ENCODE data around the gene OTOF. TPM values are rescaled to one million over a fixed set of nuclear protein-coding genes. Genes with fewer than 3 reads are reported as not detected.

The OTOF gene
- total RNA-seq, 1 donor from 2014 or later = 5.2 TPM

DNA sequence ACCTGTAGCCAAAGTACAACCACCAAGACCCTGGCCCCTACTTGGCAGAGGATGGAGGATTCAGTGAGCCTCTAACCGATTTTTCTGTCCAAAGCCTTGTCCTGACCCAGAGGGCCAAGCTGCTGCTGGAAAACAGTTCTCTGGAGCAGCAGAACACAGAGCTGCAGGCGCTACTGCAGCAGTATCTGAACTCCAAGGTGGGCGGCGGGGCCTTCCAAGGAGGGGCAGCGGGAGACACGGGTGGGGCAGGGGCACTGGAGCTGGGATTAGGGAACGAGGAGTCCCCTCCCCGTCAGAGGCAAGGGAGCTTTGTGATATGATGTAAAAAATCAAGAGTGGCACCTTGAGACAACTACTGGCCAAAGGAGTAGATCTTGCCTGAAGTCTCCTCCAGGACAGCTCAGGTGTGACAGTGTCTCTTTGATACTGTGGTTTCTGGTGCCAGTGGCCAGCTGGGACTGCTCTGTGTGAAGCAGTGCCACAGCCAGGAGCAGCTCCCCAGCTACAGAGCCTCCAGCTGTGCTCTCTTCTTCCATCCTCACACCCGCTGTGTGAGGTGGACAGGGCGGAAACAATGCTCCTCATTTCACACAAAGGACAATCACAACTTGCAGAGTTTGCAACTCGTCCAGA is 22.8 kb downstream of the OTOF start:
- H3K27me3 ChIP-seq (ENCODE audit: control insufficient read depth in 3 of 3, insufficient read depth in 3 of 3, low read length in 3 of 3) = no peaks in the 10 kb centered on the region

DNA sequence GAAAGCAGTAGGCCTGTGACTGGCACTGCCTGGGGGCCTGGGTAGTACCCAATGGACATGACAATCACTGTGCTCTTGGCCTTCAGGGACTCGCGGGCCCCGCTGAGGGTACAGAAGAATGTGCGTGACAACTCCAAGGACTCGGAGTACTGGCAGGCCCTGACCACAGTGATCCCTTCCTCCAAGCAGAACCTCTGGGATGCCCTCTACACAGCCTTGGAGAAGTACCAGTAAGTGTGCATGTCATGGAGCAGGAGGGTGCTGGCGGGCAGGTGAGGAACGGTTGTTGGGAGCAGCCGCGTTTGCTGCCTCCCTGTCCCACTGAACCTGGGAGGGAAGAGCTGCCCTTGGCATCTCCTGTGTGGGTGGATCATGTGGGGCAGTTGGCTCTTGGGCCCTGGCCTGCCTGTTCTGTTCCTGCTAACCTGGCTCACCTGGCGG is 23.3 kb downstream of the OTOF start:
- Histone ChIP-seq H3K4me3 (ENCODE audit: low read length in 3 of 3) (no peak overlapping the region), H3K27ac (ENCODE audit: low read depth, low read length) (no peak overlapping the region), H3K9me3 (ENCODE audit: control insufficient read depth in 3 of 3, low read length in 3 of 3) (no peaks in the 10 kb centered on the region), H3K36me3 (ENCODE audit: control insufficient read depth in 3 of 3, insufficient read depth in 3 of 3, low read length in 3 of 3) (no peaks in the 10 kb centered on the region), H3K4me1 (ENCODE audit: control insufficient read depth in 3 of 3, insufficient read depth in 3 of 3, low read length in 3 of 3) (peaks cover 0 to 8% (median 3%) of the 10 kb centered on the region in 3 donors), H3K9ac (ENCODE audit: low read depth in 1 of 3, low read length in 3 of 3) (no peak overlapping the region), H3K27me3 (ENCODE audit: control insufficient read depth in 3 of 3, insufficient read depth in 3 of 3, low read length in 3 of 3) (no peaks in the 10 kb centered on the region)

More for the DNA sequence above, 22.8 kb downstream of the OTOF start:
- no peak overlapping the region for H3K27ac ChIP-seq (ENCODE audit: low read depth, low read length)
- no peak overlapping the region for H3K9ac ChIP-seq (ENCODE audit: low read depth in 1 of 3, low read length in 3 of 3)
- H3K36me3 ChIP-seq (ENCODE audit: control insufficient read depth in 3 of 3, insufficient read depth in 3 of 3, low read length in 3 of 3) = no peaks in the 10 kb centered on the region
- H3K9me3 ChIP-seq (ENCODE audit: control insufficient read depth in 3 of 3, low read length in 3 of 3) = no peaks in the 10 kb centered on the region
- H3K4me1 ChIP-seq (ENCODE audit: control insufficient read depth in 3 of 3, insufficient read depth in 3 of 3, low read length in 3 of 3) = peaks cover 0 to 8% (median 3%) of the 10 kb centered on the region in 3 donors
- H3K4me3 ChIP-seq (ENCODE audit: low read length in 3 of 3) = no peak overlapping the region

DNA sequence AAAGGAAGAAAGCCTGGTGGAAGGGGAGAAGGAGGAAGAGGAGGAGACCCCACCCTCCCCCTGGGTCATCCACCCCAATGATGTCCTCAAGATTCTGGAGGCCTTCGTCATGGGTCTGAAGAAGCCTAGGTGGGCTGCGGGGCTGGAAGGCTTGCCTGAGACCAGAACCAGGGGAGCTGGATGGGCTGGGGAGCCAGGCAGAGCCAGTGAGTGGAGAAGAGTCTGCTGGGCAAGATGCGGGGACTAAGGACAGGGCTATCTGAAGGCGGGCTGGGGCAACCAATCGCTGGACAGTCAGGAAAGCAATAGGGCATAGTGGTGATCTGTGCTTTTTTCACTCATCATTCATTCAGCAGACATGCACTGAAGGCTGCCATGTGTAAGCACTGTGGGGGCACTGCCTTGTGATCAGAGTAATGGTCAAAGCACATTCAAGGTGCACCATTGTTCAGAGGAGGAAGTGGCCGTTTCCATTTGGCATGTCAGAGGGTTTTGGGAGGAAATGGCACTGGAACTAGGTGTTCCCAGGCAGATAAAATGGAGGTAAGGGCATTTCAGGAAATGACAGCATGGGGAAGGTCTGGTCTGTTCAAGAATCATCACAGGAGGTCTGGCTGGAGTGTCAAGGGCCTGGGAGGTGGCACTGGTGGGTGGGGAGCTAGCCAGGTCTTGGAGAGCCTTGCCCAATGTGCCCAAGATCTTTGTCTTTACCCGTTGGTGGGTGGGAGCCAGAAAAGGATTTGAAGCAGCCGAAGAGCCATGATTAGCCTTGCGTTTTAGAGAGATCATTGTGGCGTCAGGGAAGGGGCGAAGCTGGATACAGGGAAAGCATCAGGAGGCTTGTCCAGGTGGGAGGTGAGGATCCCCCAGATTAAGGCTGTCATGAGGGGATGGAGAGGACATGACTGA is 24.2 kb downstream of the OTOF start:
- no peaks in the 10 kb centered on the region for H3K36me3 ChIP-seq (ENCODE audit: control insufficient read depth in 3 of 3, insufficient read depth in 3 of 3, low read length in 3 of 3)
- no peak overlapping the region for H3K27ac ChIP-seq (ENCODE audit: low read depth, low read length)
- H3K9me3 ChIP-seq (ENCODE audit: control insufficient read depth in 3 of 3, low read length in 3 of 3) = no peaks in the 10 kb centered on the region
- H3K9ac ChIP-seq (ENCODE audit: low read depth in 1 of 3, low read length in 3 of 3) = no peak overlapping the region
- no peak overlapping the region for H3K4me3 ChIP-seq (ENCODE audit: low read length in 3 of 3)
- H3K4me1 ChIP-seq (ENCODE audit: control insufficient read depth in 3 of 3, insufficient read depth in 3 of 3, low read length in 3 of 3) = peaks cover 0 to 8% (median 3%) of the 10 kb centered on the region in 3 donors
- H3K27me3 ChIP-seq (ENCODE audit: control insufficient read depth in 3 of 3, insufficient read depth in 3 of 3, low read length in 3 of 3) = no peaks in the 10 kb centered on the region

DNA sequence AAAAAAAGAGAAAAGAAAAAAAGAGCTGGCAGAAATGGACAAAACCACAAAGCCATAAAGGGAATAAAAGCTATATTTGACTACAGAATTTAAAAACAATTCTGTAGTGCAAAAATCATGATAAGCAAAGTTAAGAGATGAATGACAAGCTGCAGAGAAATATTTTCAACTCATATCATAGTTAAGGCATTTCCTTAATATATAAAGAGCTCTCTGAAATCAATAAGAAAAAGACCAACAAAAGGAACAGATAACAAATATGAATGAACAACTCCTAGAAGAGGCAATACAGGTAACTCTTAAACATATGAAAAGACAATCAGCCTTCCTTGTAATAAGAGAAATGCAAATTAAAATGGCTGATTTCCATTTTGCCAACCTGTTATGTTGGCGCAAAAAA is 26.2 kb downstream of the OTOF start:
- H3K27ac ChIP-seq (ENCODE audit: low read depth, low read length) = no peak overlapping the region
- H3K36me3 ChIP-seq (ENCODE audit: control insufficient read depth in 3 of 3, insufficient read depth in 3 of 3, low read length in 3 of 3) = no peaks in the 10 kb centered on the region
- no peaks in the 10 kb centered on the region for H3K9me3 ChIP-seq (ENCODE audit: control insufficient read depth in 3 of 3, low read length in 3 of 3)
- no peak overlapping the region for H3K4me3 ChIP-seq (ENCODE audit: low read length in 3 of 3)
- H3K4me1 ChIP-seq (ENCODE audit: control insufficient read depth in 3 of 3, insufficient read depth in 3 of 3, low read length in 3 of 3) = peaks cover 0 to 4% (median 3%) of the 10 kb centered on the region in 3 donors
- no peak overlapping the region for H3K9ac ChIP-seq (ENCODE audit: low read depth in 1 of 3, low read length in 3 of 3)
- no peaks in the 10 kb centered on the region for H3K27me3 ChIP-seq (ENCODE audit: control insufficient read depth in 3 of 3, insufficient read depth in 3 of 3, low read length in 3 of 3)

DNA sequence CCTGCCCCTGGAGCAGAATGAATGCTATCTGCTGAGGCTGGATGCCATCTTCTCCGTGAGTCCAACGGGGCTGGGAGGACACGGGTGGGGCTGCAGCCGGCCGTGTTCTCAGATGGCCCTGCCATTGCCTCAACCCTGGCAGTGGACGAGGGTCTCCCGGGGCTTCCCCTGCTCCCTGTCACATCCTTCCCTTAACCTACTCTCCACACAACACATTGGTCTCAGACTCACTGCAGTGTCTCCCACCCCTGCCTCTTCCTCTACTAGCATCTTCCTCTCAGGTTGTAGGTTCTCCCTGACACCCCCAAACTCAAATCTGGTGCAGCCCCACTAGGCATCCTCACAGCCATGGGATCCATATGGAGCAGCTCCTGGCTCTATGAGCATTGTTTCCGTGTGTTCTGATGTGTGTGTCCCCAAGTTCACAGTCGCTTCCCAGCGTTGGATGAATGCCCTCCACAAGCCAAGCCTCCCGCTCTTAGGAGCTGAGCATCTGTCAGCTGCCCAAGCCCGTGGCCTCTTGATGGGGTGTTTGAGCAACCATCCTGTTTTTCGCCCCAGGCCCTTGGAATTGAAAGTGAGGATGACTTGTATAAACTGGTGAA is 27.8 kb downstream of the OTOF start:
- Histone ChIP-seq H3K36me3 (ENCODE audit: control insufficient read depth in 3 of 3, insufficient read depth in 3 of 3, low read length in 3 of 3) (no peaks in the 10 kb centered on the region), H3K9me3 (ENCODE audit: control insufficient read depth in 3 of 3, low read length in 3 of 3) (no peaks in the 10 kb centered on the region), H3K27ac (ENCODE audit: low read depth, low read length) (no peak overlapping the region), H3K4me1 (ENCODE audit: control insufficient read depth in 3 of 3, insufficient read depth in 3 of 3, low read length in 3 of 3) (peaks cover 0 to under 1% (median 0%) of the 10 kb centered on the region in 3 donors), H3K27me3 (ENCODE audit: control insufficient read depth in 3 of 3, insufficient read depth in 3 of 3, low read length in 3 of 3) (no peaks in the 10 kb centered on the region), H3K9ac (ENCODE audit: low read depth in 1 of 3, low read length in 3 of 3) (no peak overlapping the region), H3K4me3 (ENCODE audit: low read length in 3 of 3) (no peak overlapping the region)

DNA sequence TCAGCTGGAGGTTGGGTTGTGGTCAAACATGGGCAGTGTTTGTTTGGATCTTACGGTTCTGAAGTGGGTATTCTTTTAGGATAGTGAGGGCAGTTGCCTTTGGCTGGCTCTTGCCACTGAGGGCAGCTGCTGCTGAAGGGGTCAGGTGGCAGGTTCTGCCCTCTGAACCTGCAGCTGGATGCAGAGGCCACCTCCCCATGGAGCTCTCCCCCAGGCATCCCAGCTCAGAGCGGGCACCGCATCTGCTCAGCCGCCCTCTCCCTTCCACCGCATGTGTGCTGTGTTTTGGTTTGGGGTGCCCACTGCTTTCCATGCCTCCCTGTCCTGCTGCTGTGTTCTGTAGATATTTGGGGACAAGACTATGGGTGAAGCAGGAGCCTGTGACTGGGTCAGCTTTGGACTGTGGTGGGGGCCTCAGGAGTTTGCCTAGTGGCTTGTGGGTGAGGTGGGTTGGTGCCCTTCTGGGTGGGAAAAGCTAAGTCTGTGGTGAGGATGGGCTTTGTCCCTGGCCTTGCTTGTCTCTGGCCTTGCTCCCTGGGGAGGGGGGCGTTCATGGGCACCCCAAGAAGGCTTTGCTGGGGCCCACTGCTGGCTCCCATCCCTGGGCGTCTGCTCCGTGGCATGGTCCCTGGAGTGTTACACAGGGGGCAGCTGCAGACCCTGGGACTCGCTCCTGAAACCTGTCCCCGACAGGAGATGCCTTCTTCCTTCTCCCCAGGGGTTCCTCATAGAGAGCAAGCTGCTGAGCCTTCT is 28.5 kb downstream of the OTOF start:
- H3K27ac ChIP-seq (ENCODE audit: low read depth, low read length) = no peak overlapping the region
- H3K9me3 ChIP-seq (ENCODE audit: control insufficient read depth in 3 of 3, low read length in 3 of 3) = no peaks in the 10 kb centered on the region

DNA sequence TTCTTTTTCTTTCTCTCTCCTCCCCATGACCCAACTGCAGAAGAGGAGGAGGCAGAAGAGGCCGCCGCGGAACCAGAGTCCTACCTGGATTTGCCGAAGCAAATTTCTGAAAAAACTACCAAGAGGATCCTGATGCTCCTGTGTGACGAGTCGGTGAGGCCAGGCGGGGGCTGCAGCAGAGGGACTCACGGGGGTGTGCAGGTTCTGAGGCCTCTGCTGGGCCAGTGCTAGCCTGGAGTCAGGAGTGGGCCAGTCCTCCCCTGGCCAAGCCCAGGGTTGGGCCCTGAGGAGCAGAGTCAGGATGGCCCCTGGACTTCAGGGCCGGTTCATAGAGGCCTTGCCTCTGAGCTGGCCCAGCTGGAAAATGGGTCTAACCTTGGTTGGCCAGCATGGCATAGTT is 29.3 kb downstream of the OTOF start:
- Histone ChIP-seq H3K9me3 (ENCODE audit: control insufficient read depth in 3 of 3, low read length in 3 of 3) (no peaks in the 10 kb centered on the region), H3K4me1 (ENCODE audit: control insufficient read depth in 3 of 3, insufficient read depth in 3 of 3, low read length in 3 of 3) (peaks cover 0 to 5% (median 0%) of the 10 kb centered on the region in 3 donors), H3K9ac (ENCODE audit: low read depth in 1 of 3, low read length in 3 of 3) (no peak overlapping the region)

More for the DNA sequence above, 28.5 kb downstream of the OTOF start:
- no peak overlapping the region for H3K4me3 ChIP-seq (ENCODE audit: low read length in 3 of 3)
- no peaks in the 10 kb centered on the region for H3K27me3 ChIP-seq (ENCODE audit: control insufficient read depth in 3 of 3, insufficient read depth in 3 of 3, low read length in 3 of 3)
- no peak overlapping the region for H3K9ac ChIP-seq (ENCODE audit: low read depth in 1 of 3, low read length in 3 of 3)
- peaks cover 0 to 2% (median 0%) of the 10 kb centered on the region in 3 donors for H3K4me1 ChIP-seq (ENCODE audit: control insufficient read depth in 3 of 3, insufficient read depth in 3 of 3, low read length in 3 of 3)
- H3K36me3 ChIP-seq (ENCODE audit: control insufficient read depth in 3 of 3, insufficient read depth in 3 of 3, low read length in 3 of 3) = no peaks in the 10 kb centered on the region

DNA sequence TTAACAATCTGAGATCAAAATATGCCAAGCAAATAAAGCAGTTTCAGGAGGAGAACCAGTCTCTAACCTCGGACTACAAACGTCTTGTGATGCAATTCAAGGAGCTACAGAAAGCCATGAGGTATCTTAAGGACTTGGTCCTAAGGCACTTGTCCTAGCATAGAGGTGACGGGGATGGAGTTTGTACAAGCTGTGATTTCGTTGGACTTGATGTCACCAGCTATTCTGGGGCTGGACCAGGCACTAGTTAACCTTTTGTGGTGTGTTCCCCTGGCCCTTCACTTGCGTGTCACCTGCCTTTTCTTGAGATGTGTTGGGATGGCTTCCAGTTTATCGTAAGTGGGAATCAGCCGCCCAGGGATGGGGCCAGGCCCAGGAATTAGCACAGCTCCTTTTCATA is 33.7 kb downstream of the OTOF start:
- no peak overlapping the region for H3K9ac ChIP-seq (ENCODE audit: low read depth in 1 of 3, low read length in 3 of 3)
- no peak overlapping the region for H3K27ac ChIP-seq (ENCODE audit: low read depth, low read length)
- H3K27me3 ChIP-seq (ENCODE audit: control insufficient read depth in 3 of 3, insufficient read depth in 3 of 3, low read length in 3 of 3) = no peaks in the 10 kb centered on the region
- no peaks in the 10 kb centered on the region for H3K36me3 ChIP-seq (ENCODE audit: control insufficient read depth in 3 of 3, insufficient read depth in 3 of 3, low read length in 3 of 3)
- H3K4me1 ChIP-seq (ENCODE audit: control insufficient read depth in 3 of 3, insufficient read depth in 3 of 3, low read length in 3 of 3) = peaks cover 0 to 5% (median 0%) of the 10 kb centered on the region in 3 donors
- H3K9me3 ChIP-seq (ENCODE audit: control insufficient read depth in 3 of 3, low read length in 3 of 3) = no peaks in the 10 kb centered on the region
- no peak overlapping the region for H3K4me3 ChIP-seq (ENCODE audit: low read length in 3 of 3)

More for the DNA sequence above, 29.3 kb downstream of the OTOF start:
- Histone ChIP-seq H3K36me3 (ENCODE audit: control insufficient read depth in 3 of 3, insufficient read depth in 3 of 3, low read length in 3 of 3) (no peaks in the 10 kb centered on the region), H3K4me3 (ENCODE audit: low read length in 3 of 3) (no peak overlapping the region), H3K27me3 (ENCODE audit: control insufficient read depth in 3 of 3, insufficient read depth in 3 of 3, low read length in 3 of 3) (no peaks in the 10 kb centered on the region), H3K27ac (ENCODE audit: low read depth, low read length) (no peak overlapping the region)

DNA sequence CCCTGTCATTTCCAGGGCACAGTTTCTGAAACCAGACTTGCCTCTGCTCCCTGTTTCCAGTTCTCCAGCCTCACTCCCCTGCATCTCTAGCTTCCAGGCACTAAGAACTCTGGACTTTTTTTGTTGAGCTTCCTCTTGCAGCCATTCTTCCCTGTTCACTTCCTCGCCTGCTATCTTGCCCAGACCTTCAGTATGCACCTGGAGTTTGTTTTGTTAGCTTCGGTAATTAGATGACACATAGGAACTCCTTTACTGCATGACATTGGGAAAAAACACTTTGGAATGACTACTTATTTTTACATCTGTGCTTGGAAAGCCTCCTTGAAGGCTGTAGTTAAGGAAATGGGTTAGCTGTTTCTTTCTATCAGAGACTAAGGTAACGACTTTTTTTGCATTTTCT is 35.2 kb downstream of the OTOF start:
- Histone ChIP-seq H3K9me3 (ENCODE audit: control insufficient read depth in 3 of 3, low read length in 3 of 3) (no peaks in the 10 kb centered on the region), H3K27me3 (ENCODE audit: control insufficient read depth in 3 of 3, insufficient read depth in 3 of 3, low read length in 3 of 3) (no peaks in the 10 kb centered on the region), H3K4me3 (ENCODE audit: low read length in 3 of 3) (no peak overlapping the region), H3K27ac (ENCODE audit: low read depth, low read length) (no peak overlapping the region), H3K4me1 (ENCODE audit: control insufficient read depth in 3 of 3, insufficient read depth in 3 of 3, low read length in 3 of 3) (peaks cover 0 to 5% (median 0%) of the 10 kb centered on the region in 3 donors), H3K9ac (ENCODE audit: low read depth in 1 of 3, low read length in 3 of 3) (no peak overlapping the region), H3K36me3 (ENCODE audit: control insufficient read depth in 3 of 3, insufficient read depth in 3 of 3, low read length in 3 of 3) (no peaks in the 10 kb centered on the region)

All from skeletal muscle tissue (tissue), 4 donors.